GM18519 (cell line): ENCODE measurements around the gene MAPK1.
"Not testable (repeated sequence)": the region's sequence is repeated elsewhere in the genome, so short reads cannot be mapped to it uniquely, and the experiment has no call there.

Experiments
- ATAC-seq: cut with Tn5 transposase; IDR thresholded peaks from one replicate; pipeline ENCODE4 v1.9.1; 2021; ENCODE audit warnings: mild to moderate bottlenecking, moderate library complexity; ENCODE audit not compliant: unreplicated experiment, low FRiP score

Gene MAPK1

DNA sequence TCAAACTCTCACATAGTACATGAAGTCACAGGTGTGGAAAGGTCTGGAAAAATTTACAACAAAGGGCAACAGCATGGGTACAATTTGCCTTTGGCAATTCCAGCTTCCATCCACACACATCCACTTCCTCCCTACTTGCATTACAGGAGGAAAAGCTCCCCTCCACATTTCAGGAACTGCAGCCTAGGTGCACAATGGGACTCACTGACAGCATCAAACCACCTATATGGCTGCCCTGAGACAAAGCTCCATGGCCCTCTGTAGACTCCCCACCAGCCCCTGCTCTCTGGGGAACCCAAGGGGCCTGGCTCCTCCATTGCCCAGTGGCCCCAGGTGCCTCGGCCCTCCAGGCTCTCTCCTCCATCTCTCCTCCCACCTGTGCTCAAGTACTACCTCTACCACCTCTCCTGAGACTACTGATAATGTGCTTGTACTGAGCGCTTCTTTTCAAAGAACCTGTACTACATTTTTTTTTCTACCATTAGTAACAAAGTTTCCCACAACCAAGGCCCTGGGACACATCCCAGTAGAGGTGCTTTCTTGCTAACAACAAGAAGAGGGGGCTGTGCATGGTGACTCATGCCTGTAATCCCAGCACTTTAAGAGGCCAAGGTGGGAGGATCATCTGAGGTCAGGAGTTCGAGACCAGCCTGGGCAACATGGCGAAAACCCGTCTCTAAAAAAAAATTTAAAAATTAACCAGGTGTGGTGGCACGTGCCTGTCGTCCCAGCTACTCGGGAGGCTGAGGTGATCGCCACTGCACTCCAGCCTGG lies 136.7 kb downstream of the MAPK1 start:
- no peak for ATAC-seq

DNA sequence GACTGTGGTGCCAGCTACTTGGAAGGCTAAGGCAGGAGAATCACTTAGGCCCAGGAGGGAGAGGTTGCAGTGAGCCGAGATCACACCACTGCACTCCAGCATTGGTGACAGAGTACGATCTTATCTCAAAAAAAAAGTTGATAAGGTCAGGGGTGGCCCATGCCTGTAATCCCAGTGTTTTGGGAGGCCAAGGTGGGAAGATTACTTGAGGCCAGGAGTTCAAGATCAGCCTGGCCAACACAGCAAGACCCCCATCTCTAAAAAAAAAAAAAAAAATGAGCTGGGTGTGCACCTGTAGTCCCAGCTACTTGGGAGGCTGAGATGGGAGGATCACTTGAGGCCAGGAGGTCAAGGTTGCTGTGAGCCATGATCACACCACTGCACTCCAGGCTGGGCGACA lies 138.3 kb downstream of the MAPK1 start:
- ATAC-seq, result not testable (repeated sequence)

GRCh38 chr22:21728270-21728669 lies 139.2 kb downstream of the MAPK1 start:
- no peak for ATAC-seq

DNA sequence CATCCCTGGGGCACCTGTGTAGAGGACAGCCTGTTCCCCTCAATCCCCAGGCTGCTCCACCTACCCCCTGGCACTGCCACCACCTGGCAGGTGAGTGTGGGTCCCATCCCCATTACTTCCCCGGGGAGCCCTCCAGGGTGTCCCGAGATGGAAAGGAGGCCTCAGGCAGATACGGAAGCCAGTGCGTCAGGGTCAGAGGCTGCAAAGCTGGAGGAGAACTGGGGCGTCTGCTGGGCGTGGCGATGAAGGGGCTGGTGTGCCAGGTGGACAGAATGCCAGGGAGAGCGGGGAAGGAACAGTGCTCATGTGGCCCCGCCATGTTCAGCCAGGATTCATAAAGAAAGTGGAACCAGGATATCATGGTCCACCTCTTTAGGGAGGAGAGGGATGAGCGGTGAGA lies 139.7 kb downstream of the MAPK1 start:
- no peak for ATAC-seq

DNA sequence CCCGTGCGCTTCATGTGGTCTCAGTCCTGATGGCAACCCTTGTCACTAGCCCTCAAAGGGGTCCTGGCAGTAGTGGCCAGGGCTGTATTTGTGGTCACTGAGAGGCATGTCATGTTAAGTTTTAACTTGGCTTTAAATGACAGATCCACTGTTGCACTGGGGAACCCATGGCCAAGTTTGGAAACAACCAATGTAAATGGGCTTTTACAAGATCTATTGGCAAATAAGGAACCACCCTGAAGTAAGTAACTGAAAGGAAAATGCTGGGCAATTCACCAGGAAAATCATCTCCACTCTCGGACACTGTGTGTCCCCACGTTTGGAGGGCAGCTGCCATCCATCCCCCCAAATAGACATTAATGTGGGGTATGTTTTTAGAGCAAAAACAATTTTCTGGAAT lies 140.3 kb downstream of the MAPK1 start:
- no peak for ATAC-seq

GRCh38 chr22:21726650-21727049 lies 140.8 kb downstream of the MAPK1 start:
- ATAC-seq, result no peak

- no peak for ATAC-seq
These were observed 141.3 kb downstream of the MAPK1 start for GRCh38 chr22:21725956-21726649.

- ATAC-seq, result not testable (repeated sequence)
These were observed 142.9 kb downstream of the MAPK1 start for GRCh38 chr22:21724496-21724895.

- ATAC-seq, result not testable (repeated sequence)
These were observed 146.1 kb downstream of the MAPK1 start for GRCh38 chr22:21721195-21721852.

DNA sequence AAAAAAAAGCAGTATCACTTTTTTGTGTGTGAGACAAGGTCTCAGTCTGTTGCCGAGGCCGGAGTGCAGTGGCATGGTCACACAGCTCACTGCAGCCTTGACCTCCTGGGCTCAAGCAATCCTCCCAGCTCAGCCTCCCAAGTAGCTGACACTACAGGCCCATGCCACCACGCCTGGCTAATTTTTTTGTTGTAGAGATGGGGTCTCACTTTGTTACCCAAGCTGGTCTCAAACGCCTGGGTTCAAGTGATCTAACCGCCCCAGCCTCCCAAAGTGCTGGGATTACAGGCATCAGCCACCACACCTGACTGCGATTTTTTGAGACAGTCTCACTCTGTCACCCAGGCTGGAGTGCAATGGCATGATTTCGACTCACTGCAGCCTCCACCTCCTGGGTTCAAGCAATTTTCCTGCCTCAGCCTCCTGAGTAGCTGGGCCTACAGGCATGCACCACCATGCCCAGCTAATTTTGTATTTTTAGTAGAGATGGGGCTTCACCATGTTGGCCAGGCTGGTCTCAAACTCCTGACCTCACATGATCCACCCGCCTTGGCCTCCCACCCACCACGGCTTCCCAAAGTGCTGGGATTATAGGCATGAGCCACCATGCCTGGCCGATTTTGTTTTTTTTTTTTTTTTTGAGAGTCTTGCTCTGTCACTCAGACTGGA lies 147.1 kb downstream of the MAPK1 start:
- not testable (repeated sequence) for ATAC-seq

DNA sequence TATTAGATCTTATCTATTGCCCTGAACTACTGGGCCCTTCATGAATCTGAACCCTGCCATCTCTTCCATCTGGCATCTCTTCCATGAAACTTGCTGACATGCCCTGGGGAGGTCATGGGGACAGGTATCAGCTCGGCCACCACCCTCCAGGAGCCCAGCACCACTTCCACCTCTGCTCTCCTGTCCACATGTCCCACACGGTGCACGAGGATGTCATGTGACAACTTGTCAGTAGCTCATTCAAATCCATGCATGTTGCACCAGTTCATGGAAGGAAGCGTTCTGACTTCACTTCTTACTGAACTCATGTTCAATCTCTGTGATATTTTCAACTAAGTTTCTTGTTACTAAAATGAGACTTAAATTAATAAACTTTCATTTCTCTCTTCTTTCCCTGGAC lies 148.4 kb downstream of the MAPK1 start:
- no peak for ATAC-seq

DNA sequence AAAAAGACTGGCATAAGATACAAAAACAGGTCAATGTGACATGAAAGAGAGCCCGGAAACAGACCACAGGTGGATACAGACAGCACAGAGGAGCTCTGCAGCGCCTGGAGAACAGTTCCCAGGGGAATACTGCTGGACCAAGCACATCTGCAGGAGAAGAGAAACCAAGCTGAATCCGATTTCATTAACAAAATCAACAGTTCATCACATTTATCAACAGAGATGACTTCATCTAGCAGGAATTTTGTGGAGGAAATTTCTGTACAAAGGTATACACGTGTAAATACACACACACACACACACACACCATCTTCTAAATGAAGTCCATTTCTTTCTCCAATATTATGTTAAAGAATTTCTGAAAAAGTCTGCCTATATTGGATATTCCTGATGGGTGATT lies 148.9 kb downstream of the MAPK1 start:
- no peak for ATAC-seq

DNA sequence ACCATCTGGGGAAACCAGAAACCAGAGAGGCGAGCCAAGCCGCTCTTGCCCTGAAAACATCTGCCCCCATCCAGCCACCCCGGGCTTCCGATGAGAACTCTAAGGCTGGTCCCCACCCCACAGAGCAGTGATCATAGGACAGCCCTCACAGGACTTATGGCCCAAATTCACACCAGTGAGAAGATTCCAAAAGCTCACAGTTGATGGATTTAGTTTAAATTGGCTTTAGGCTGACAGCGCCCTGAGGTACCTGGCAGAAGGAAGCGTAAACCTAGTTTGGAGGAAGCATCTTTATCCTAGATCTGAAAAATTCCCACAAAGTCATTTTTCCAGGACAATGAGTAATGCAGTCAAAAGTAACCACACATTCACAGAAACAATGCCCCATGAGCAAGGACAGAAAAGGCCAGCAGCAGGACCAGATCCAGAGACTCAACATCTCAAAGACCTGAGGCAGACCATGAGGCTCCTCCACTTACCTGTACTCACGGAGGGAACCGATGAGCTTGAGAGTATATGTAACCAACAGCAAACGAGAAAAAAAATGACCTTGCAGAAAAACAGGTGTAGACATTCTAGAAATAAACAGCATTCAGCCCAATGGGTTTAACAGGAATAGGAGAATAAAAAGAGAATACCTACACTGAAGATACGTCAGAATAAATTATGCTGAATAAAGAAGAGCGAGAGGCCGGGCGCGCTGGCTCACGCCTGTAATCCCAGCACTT lies 150.9 kb downstream of the MAPK1 start:
- not testable (repeated sequence) for ATAC-seq

- ATAC-seq, result no peak
These were observed 152.7 kb downstream of the MAPK1 start for GRCh38 chr22:21714786-21715185.

DNA sequence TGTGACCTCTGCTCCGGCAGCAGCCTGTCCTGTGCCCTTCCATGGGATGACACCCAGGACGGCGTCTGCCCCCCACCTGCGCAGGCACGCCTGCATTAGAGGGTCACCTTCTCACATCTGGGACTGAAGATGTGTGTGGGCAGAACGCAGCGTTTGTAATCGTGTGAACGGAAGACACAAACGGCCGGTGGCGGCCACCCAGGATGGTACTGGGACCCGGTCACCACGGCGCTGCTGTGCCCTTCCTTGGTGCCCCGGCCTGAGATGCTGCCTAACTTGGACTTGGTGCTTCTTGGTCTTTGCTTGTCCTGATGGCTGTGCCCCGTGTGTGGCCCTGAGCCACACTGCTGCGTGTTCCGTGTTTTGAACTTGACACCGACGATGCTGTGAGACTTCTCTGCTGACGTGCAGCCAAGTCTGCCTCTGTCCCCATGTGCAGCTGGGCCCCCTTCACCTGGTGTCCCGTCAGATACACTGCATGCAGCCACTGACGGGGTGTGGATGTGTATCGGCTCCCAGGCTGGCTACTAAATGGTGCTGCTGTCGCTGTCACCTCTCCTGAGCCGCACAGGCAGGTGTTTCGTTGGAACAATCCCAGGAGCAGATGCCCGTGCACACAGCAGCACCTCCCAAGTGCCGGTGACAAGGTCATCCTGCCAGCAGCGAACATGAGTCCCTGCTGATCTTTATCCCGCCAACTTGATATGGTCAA lies 153.2 kb downstream of the MAPK1 start:
- ATAC-seq, result no peak

GRCh38 chr22:21713428-21714058 lies 153.9 kb downstream of the MAPK1 start:
- no peak for ATAC-seq

DNA sequence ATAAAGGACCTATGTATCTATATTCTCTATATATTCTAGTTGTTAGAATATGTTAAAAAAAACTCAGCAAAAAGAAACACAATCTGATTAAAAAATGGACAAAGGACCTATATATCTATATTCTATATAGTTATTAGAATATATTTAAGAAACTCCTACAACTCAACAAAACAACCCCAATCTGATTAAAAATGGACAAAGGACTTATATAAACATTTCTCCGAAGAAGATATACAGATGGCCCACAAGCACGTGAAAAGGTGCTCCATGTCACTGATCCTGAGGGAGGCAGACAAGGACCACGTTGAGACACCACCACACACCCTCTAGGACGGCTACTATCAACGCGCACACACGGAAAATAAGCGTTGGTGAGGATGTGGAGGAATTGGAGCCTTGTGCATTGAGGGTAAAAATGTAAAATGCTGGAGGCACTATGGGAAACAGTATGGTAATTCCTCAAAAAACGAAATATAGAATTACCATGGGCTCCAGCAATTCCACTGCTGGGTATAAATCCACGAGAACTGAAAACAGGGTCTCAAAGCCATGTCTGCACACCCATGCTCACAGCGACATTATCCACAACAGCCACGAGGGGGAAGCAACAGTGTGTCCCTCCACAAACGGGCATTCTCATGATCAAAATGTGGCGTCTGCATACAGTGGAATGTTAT lies 154.6 kb downstream of the MAPK1 start:
- ATAC-seq, result no peak

DNA sequence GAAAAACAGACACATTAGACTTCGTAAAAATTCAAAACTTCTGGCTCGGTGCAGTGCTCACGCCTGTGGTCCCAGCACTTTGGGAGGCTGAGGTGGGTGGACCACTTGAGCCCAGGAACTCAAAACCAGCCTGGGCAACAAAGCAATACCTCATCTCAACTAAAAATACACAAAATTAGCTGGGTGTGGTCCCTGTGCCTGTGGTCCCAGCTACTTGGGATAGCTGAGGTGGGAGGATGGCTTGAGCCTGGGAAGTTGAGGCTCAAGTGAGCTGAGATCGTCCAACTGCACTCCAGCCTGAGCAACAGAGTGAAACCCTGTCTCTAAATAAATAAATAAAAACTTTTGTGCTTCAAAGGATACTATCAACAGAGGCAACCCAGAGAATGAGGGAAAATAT lies 155.6 kb downstream of the MAPK1 start:
- no peak for ATAC-seq

DNA sequence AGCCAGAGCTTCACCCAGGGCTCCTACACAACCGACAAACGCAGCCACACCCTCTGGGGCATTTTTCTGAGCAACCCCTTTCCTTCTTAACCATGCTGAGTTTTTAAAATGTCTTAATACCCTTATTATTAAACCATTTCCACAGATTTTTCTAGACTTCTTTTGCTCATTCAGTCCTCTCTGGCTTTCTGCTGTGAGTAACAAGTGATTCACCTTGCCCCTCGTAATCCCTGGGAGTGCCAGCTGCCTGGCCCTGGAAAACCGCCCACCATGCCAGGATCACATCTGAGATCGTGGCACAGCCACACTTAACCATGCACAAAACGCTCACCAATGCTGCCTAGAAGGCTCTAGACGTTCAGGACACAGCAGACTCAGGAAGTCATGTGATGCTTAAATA lies 157.3 kb downstream of the MAPK1 start:
- ATAC-seq, result no peak
